PC-3 (cell line): Measurements from ENCODE around the gene UNC5B.

Experiments used
- CTCF ChIP-seq: fragments of 300-600 bp; sonication (generic); conservative IDR thresholded peaks from 2 replicates; pipeline ENCODE4 v1.5.1; 2017; ENCODE audit warnings: antibody characterized with exemption, low read depth, mild to moderate bottlenecking, low read length
- EZH2 ChIP-seq: fragments of 300-600 bp; sonication (generic); IDR thresholded peaks from one replicate; pipeline ENCODE4 v1.6.1; 2017; ENCODE audit warnings: antibody characterized with exemption, mild to moderate bottlenecking, low read length; ENCODE audit not compliant: unreplicated experiment
- EZH2phosphoT487 ChIP-seq: fragments of 300-600 bp; sonication (generic); IDR thresholded peaks from 2 replicates; pipeline ENCODE4 v1.6.1; 2018; ENCODE audit warnings: mild to moderate bottlenecking, antibody characterized with exemption, low read length, borderline replicate concordance

GRCh38 chr10:71250842-71251241 is 38.5 kb downstream of the UNC5B start:
- TF ChIP-seq CTCF (no peak), EZH2 (no peak), EZH2phosphoT487 (no peak)
